ENCODE measurements around the gene PTPRG.

DNA sequence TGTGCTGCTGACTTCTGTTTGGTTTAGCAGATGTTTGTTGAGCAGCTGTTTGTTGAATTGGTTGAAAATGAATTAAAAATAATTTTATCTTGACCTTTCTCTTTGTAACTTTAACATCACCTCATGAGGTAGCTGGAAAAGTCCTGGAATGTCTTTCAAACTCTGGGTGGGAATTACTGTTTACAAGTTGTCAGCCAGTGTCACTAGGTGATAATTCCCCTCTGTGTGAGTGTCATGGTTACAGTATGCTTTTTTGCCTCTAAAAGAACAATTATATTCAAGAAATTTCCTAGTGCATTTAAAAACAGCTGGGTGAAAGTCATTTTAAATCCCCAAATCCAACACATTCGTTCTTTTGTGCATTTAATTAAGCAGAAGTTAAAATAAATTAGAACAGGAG lies 113.2 kb downstream of the PTPRG start:
- TF ChIP-seq, protein P1, sequence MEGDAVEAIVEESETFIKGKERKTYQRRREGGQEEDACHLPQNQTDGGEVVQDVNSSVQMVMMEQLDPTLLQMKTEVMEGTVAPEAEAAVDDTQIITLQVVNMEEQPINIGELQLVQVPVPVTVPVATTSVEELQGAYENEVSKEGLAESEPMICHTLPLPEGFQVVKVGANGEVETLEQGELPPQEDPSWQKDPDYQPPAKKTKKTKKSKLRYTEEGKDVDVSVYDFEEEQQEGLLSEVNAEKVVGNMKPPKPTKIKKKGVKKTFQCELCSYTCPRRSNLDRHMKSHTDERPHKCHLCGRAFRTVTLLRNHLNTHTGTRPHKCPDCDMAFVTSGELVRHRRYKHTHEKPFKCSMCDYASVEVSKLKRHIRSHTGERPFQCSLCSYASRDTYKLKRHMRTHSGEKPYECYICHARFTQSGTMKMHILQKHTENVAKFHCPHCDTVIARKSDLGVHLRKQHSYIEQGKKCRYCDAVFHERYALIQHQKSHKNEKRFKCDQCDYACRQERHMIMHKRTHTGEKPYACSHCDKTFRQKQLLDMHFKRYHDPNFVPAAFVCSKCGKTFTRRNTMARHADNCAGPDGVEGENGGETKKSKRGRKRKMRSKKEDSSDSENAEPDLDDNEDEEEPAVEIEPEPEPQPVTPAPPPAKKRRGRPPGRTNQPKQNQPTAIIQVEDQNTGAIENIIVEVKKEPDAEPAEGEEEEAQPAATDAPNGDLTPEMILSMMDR (conservative IDR thresholded peaks at IDR 0.05 in 1 of 2, IDR thresholded peaks at IDR 0.05 in 1 of 2; ENCODE audit: low read depth in 1 of 2, low read length in 2 of 2) = no peak
- no peak for TF ChIP-seq EZH2 (IDR thresholded peaks at IDR 0.05; ENCODE audit: low read length, missing control alignments)
